GM20431 (cell line): ENCODE results near the gene SLC25A51.

Experiments
- in situ Hi-C: fragments of 300-500 bp; cut with MseI, MboI; formaldehyde crosslinking; loops from one replicate; pipeline ENCODE4 v1.15.0; 2020; ENCODE audit warnings: low sequenced_read_pairs; ENCODE audit not compliant: unreplicated experiment

Gene SLC25A51, protein sequence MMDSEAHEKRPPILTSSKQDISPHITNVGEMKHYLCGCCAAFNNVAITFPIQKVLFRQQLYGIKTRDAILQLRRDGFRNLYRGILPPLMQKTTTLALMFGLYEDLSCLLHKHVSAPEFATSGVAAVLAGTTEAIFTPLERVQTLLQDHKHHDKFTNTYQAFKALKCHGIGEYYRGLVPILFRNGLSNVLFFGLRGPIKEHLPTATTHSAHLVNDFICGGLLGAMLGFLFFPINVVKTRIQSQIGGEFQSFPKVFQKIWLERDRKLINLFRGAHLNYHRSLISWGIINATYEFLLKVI

DNA sequence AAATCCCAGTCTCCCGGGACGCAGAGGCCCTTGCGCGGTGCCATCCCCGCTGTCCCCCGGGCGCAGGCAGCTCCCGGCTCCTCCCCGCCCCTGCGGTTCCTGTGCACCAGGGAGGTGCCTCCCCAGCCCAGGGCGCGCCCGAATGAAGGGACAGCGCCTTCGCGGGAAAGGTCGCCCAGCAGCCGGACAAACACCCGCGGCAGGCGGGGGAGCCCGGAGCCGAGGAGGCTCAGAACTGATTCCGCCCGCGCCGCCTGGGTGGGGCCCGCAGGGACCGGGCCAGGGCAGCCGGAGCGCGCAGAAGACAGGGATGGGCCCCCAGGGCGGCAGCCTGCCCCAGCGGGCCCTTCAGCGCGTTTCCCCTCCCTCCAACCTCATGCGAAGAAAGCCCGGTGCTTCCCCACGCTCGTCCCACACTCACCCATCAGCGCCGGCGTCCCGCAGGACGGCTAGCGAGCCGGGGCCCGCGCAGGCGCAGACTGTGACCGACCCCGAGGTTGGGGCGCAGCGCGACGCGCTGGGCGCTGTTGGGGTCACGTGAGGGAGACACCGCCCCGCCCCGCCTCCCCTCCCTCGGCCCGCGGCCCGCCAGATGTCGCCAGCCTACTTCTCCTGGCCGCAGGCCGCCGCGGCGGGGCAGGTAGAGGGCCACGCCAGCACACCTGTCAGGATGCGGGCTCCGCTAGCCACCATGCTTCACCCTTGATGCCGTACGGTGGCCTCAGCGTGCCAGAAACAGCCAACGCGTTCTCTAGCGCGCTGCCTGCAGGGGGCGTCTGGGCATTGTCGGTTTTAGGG is at the start of gene SLC25A51:
TSS of gene SLC25A51 (minus strand) at position 481 of the 798 bp plus-strand sequence. CDS start 15,577 bp downstream, outside the sequence.
- in situ Hi-C loops: loop anchor here (25.0 kb wide), 3 partner anchors 258 to 458 kb away; no protein-coding TSS in a partner anchor

DNA sequence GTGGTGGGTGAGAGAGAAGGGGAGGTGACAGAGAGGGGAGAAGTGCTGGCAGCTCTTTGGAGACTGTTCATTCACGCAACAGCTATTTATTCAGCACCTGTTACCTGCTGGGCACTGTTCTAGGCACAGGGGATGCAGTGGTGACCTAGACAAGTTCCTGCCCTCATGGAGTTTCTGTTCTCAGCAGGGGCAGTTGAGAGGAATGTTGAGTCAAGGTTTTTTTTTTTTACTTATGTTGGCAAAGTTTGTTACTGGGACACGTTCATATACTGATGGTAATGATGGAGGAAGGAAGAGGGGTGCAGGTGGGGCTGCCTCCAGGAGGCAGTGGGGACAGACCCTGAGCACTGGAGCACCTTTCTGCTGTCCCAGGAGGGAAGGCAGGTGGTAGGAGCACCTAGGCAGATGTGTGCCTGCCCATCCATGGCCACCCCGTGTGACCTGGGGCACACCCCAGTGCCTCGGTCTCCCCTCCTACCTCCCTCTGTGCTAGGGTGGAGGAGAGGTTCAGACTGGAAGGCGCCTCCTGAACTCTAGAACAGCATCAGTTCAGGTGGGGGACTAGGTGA is 49.4 kb upstream of the SLC25A51 start:
- in situ Hi-C loops: no loop called here

DNA sequence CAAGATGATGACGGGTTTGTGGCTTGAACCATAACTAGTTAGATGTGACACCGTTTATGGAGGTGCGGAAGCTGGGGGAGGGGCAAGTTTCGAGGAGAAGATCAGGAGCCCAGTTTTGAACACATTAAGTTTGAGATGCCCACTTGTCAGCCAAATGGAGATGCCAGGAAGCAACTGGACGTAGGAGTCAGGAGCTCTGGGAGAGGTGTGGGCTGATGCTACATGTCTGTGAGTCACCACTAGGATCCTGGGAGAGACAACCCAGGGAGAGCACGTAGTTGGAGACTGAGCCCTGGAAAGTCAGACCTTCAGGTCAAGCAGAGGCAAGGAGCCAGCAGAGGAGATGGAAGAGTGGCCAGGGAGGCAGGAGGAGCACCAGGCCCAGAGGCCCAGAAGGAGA is 48.8 kb upstream of the SLC25A51 start:
- in situ Hi-C loops: no loop called here

DNA sequence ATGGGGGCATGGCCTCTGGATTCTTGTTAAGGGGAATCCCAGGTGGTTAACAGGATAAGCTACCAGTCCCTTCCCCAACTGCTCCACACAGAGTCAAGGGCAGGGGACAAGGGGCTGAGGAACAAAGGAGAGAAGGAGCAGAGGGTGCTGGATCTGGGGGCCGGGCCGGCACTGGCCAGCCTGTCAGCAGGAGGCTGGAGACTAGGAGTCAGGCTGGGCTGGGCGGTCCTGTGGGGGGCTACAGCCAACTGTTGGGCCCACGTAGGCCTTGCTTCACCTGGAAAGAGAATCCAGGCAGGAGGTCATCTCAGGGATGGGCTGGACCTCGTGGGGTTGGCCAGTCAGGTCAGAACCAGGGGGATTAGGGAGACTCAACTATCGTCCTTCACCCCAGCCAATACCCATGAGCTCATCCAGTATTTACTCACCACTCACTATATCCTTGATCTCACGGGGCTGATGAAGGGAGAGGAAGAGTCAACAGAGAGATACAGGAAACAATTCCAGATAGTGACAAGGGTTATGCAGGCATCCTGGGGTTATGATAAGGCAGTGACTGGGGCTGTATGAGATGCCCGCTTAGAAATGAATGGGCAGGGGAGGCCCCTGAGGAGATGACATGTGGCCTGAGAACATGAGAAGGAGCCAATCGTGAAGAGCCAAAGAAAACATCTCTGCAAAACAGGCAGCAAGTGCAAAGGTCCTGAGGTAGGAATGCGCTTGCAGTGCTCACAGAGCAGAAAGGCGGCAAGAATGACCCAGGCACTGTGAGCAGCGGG is 47.9 kb upstream of the SLC25A51 start:
- in situ Hi-C loops: no loop called here

DNA sequence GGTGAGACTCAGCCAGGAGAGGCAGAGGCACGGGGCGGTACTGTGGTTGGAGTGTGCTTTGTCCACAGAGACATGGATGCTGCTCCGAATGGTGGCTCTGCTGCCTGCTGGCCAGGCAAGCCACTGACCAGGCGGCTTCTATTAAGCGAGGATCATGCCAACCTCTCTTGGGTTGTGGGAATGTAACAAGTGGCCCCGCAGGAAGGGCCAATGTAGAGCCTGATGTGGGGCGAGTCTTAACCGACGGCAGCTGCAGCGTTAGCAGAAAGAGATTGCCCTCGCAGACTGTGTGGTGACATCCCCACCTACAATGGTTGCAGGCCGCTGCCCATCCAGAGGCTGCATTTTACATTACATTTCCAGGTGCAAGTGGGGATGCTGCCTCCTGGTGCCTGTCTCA is 46.6 kb upstream of the SLC25A51 start:
- in situ Hi-C loops: no loop called here

DNA sequence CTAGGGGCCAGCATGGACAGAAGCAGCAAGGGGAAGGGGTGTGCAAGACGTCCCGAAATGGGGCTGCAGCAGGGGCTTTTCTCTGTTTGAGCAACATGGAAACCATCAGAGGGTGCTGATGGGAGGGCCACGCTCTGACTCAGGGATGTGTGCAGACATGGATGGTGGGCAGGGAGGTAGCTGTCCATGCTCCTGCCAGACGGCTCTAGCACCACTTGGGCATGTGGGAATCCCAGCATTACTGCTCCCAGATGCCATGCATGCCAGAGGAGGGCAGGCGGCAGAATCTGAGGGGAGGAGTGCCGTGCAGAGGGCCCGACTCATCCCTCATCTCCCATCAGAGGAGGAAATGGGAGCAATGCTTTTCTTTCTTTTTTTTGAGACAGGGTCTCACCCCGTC is 45.6 kb upstream of the SLC25A51 start:
- in situ Hi-C loops: no loop called here

DNA sequence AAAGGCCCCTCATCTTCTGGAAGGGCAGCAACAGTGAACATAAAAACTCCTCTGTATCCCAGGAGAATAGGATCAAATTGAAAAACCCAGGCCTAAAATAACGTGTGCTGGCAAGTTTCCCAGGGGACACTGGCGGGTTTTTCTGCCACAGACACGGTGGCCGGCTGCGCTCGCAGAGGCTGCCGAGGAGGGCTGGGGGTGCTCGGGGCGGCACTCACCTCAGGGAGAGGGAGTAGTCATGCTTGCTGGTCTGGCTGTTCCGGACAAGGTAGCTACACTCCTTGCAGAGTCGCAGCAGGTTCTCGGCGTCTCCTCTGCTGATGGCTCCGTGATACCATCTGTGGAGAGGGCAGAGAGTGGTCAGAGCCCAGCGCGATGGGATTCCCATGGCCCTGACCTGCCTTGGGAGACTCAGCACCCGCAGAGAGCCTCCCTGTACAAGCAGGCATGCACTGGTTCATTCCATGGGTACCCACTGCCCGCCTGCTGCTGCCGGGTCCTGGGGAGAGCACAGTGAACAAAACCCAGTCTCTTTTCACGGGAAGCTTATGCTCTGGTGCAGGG is 44.6 kb upstream of the SLC25A51 start:
- in situ Hi-C loops: no loop called here

DNA sequence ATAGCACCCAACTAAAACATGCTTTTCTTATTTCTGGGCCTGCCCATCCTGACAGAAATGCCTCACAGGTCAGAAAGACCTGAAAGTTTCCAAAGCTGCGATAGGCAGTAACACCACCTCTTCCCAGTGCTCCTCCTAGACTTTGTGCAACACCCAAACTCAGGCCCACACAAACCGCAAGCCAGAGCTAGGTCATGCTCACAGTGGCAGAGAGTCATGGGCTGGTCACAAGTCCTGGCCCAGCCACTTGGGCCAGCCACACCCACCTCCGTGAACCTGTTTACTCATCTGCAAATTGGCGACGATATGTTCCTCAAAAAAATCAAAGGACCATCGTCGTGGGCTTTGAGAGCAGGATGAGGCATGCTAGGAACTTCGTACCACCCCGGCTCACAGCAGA is 44.0 kb upstream of the SLC25A51 start:
- in situ Hi-C loops: no loop called here

DNA sequence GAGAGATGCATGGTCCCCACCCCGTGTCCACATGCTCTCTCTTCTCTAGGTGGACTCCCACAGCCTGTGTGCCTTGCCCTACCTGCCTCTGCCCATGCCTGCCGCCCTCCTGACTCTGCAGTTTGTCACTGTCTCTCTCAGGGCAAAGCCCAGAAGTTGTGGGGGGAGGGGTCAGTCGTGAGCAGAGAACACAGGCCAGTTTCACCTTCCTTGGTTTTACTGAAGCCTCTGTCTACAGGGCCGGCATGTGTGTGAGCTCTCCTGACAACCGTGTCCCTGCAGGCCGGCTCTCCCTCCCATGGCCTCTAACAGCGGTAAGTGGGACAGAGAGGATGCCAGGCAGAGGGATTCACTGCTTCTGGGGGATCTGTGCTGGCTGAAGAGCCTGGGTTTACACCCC is 43.5 kb upstream of the SLC25A51 start:
- in situ Hi-C loops: no loop called here

DNA sequence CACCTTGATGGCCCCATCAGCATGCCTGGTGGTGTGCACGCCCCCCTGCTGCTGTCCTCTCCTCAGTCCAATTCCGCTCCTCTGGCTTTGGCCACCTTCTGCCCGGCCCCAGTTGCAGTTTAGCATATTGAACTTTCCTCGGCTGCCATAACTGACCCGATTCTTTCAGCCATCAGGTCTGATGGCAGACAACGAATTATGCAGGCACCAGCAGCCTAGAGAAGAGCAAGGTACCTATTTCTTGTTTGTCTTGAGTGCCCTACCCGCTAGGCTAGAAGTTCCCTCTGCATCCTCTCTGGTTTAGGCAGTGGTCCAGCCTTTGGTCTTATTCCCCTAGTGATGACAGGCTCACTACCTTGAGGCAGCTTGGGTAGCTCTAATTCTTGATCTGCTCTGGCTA is 43.0 kb upstream of the SLC25A51 start:
- in situ Hi-C loops: no loop called here

DNA sequence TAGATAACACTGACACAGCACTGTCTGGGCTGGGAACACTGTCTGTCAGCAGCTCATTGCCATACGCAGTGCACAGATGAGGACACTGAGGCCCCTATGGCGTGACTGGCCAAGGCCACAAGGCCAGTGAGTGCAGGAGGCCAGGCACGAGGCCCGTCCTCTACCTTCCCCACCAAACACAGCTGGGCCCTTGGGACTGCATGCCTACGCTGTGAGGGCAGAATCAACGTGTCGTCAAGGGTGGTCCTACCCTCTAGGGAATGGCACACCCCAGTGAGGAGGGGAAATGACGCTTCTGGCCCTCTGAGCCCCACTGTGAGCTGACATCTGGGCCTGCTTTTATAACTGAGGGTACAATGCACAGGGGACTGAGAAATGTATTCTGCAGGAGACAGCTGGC is 42.1 kb upstream of the SLC25A51 start:
- in situ Hi-C loops: no loop called here

DNA sequence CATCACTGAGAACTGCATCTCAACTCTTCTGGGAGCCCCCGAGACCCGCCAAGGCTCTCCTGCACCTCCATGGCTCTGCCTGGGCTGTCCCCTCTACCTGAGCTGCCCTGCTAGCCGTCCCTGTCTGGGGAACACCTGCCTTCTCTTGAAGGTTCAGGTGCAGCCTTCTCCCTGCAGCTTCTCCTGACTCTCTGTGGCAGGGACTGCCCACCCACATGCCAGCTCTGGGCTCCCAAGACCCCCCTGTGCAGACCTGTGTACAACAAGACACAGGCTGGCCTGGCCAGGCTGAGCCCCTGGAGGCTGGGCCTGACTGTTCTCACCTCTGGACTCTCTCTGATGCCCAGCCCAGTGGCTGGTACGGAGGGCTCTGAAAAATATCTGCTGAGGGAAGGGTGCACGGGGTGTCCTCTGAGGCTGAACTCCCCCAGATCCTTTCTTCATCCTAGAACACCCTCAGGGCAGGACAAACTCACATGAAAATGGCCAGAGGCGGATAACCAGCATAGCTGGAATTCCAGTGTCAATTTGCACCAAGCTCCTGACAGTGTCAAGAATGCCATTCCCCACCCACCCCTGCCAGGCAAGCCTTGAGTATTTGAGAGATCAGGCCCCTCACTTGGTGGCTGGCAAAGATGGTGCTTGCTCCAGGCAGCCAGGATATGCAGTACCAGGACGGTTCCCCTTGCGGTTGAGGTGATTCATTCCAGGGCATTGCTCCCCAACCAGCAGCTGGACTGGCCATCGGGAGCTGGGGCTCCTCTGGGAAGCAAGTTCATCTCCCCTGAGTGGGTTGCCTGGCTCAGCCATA is 40.9 kb upstream of the SLC25A51 start:
- in situ Hi-C loops: no loop called here

DNA sequence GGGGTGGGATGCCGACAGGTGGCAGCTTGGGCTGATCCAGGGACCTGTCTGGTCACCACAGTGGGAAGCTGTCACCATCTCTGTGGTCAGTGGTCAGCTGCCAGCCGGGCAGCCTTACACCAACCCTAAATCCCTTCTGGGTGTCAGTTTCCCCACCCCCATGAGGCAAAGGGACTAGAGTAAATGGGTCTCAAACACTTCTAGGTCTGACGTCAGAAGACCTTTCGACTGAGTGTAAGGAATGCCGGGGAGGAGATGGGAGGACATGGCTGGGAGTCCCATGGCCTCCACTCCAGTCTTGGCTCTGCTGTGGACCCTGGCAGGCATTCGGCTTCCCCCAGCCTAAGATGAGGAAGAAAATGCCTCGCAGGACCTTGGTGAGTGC is 40.3 kb upstream of the SLC25A51 start:
- in situ Hi-C loops: no loop called here

DNA sequence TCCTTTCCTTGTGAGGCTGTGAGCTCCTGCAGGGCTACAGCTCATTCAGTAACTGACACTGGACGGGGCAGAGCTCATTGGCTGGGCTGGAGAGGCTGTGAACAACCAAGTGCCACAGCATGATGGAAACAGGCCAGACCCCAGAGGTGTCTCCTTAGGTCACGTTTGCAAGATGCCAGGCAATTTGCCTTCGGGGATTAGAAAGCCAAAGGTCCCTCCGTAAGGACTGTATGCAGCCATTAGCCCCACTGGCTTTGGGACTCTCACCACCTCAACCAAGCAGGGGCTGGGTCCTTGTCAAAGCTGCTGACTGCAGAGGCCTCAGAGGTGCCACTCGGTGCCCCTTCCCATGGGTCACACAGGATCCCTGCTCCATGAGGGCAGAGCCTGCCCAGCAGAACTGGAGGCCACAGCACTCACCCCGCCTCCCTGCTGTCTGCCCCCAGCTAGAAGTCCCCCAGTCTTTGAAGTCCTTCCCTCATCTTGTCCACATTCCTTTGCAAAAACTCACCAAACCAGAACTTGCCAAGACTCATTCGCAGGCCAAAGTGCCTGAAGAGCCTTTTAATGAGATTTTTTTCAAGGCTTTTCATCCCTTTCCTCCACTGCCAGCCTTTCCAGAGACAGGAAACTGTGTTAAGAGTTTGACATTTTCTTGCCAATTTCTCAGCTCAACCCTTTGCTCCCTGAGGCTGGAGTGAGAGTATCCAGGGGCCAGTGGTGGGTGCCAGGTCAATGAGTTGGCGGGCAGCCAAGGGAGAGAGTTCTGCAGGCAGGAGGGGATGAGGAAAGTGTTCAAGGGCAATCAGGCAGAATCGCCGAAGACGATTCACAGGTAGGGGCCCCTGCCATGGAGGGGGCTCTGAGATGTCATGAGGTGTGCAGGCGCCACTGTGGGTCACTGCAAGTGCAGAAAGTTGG is 39.7 kb upstream of the SLC25A51 start:
- in situ Hi-C loops: no loop called here

DNA sequence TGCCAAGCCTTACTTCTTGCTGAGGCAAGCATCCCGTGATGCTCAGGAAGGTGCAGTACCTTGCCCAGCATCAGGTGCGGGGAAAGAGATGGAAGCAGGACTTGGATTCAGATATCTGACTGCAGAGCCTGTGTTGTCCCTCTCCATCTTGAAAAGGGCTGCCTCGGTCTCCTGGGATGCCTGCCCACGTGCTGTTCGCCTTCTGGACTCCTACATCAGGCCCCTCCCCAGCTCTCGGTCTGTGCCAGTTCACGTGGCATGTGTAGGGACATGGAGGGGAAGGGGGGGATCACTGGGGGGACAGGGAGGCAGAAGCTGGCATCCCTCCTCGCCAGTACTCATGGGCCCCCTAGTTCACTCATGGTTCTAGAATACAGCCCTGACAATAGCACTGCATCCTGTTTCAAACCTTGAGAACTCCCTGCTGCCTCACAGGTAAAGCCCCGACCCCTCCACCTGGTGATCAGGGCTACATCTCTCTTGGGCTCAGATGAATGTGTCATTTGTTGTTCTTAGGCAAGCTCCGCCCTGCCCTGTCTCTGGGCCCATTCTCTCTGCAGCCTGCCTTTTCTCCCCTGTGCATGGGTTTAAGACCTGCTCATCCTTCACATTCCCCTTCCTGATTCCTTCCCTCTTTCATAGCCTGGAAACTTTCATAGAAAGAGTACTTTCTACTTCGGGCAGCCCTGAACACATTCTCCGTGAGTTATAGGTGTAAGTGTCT is 38.9 kb upstream of the SLC25A51 start:
- in situ Hi-C loops: no loop called here

DNA sequence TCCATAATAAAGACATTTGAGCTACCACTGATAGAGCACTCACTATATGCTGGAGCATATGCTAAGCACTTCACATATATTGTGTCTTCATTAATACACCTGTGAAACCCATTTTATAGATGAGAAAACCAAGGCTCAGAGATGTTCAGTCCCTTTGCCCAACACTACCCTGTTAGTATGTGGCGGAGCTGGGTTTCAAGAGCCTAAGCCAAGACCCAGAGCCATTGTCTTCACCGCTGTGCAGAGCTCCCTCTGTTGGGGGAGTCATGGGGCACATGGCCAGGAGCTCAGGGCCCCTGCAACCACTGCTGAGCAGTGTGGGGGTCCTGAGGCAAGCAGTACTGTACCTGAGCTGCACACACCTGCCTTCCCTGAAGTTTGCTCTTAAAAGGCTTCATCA is 37.3 kb upstream of the SLC25A51 start:
- in situ Hi-C loops: no loop called here

DNA sequence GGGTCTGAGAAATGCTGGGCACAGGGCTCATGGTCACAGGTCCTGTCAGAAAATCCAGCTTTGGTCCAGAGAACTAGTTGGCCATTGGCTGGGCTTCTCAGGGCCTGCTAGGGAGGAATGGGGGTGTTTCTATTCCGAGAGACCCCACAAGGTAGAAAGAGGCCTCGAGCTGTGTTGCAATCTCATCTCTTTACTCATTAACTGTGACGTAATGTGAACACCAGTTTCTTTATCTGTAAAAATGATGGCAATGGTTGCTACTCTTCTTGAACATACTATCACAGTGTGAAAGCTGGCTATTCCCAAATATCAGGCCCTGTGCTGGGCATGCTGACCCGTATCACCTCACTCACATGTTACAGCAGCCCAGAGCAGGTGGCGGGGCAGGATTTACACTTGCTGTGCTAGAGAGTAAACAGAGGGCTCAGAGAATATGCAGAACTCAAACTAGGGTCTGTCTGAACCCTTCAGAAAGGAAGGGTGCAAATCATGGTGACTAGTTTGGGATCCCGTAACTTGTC is 35.7 kb upstream of the SLC25A51 start:
- in situ Hi-C loops: no loop called here
